ENCODE data around the gene TSPAN31.

- TF ChIP-seq CREB1 (CRISPR knock-in tag; IDR thresholded peaks at IDR 0.05; ENCODE audit: low read depth) (no peak), ZNF331 (CRISPR knock-in tag; IDR thresholded peaks at IDR 0.05; ENCODE audit: low read depth) (no peak), CTCF (conservative IDR thresholded peaks at IDR 0.05; ENCODE audit: low read depth in 2 of 2) (no peak), REST (IDR thresholded peaks at IDR 0.05; ENCODE audit: unreplicated experiment) (no peak), POLR2AphosphoS5 (IDR thresholded peaks at IDR 0.05; ENCODE audit: low read depth) (no peak), JUNB (IDR thresholded peaks at IDR 0.05; ENCODE audit: unreplicated experiment) (no peak), EZH2 (IDR thresholded peaks at IDR 0.05; ENCODE audit: low read depth, unreplicated experiment) (no peak), STAT1 (IDR thresholded peaks at IDR 0.05; ENCODE audit: unreplicated experiment) (no peak), EZH2phosphoT487 (IDR thresholded peaks at IDR 0.05; ENCODE audit: unreplicated experiment) (no peak), ETS1 (IDR thresholded peaks at IDR 0.05) (no peak)
These were observed 48.9 kb upstream of the TSPAN31 start for GRCh38 chr12:57695770-57696432.

All from GM23338 (cell line).